Measurements from ENCODE around the gene KRT27. TPM values are rescaled to one million over a fixed set of nuclear protein-coding genes. Genes with fewer than 3 reads are reported as not detected.
"Not testable (repeated sequence)": the region's sequence is repeated elsewhere in the genome, so short reads cannot be mapped to it uniquely, and the experiment has no call there.

Gene KRT27
- total RNA-seq, 2 donors from 2014 or later, result not detected

GRCh38 chr17:40760105-40761016 is 22.0 kb downstream of the KRT27 start:
- DNase-seq (ENCODE audit: low spot score), result no peak
- no peak overlapping the region for H3K4me3 ChIP-seq

GRCh38 chr17:40755231-40755630 is 27.1 kb downstream of the KRT27 start, which contains the start of gene KRT25:
KRT25 (minus strand) TSS chr17:40755331; CDS start chr17:40755271, 60 bp downstream.
- H3K9me3 ChIP-seq, result peaks cover 1 to 27% of the 10 kb centered on the region in 2 donors
- H3K4me3 ChIP-seq, result no peak within 1 kb of the TSS
- no peak for DNase-seq (ENCODE audit: low spot score)
- no peaks in the 10 kb centered on the region for H3K4me1 ChIP-seq
- H3K27me3 ChIP-seq, result no peaks in the 10 kb centered on the region
- no peaks in the 10 kb centered on the region for H3K36me3 ChIP-seq
- no peak within 1 kb of the TSS for H3K27ac ChIP-seq
- TF ChIP-seq CTCF (IDR thresholded peaks at IDR 0.05), result no peak

More at GRCh38 chr17:40760105-40761016, 22.0 kb downstream of the KRT27 start:
- H3K9me3 ChIP-seq, result peaks cover 12 to 63% of the 10 kb centered on the region in 2 donors
- H3K27me3 ChIP-seq, result no peaks in the 10 kb centered on the region
- H3K27ac ChIP-seq, result no peak overlapping the region
- no peaks in the 10 kb centered on the region for H3K4me1 ChIP-seq
- no peaks in the 10 kb centered on the region for H3K36me3 ChIP-seq
- TF ChIP-seq CTCF (IDR thresholded peaks at IDR 0.05), result no peak

- no peaks in the 10 kb centered on the region for H3K36me3 ChIP-seq
- no peak for TF ChIP-seq CTCF (IDR thresholded peaks at IDR 0.05)
- no peaks in the 10 kb centered on the region for H3K4me1 ChIP-seq
- no peak overlapping the region for H3K27ac ChIP-seq
- H3K9me3 ChIP-seq, result peaks cover 0 to 12% of the 10 kb centered on the region in 2 donors
- H3K4me3 ChIP-seq, result no peak overlapping the region
- DNase-seq (ENCODE audit: low spot score), result no peak
- no peaks in the 10 kb centered on the region for H3K27me3 ChIP-seq
Measured at GRCh38 chr17:40753804-40754203, 28.5 kb downstream of the KRT27 start.

GRCh38 chr17:40751065-40751464 is 31.3 kb downstream of the KRT27 start:
- H3K4me1 ChIP-seq, result no peaks in the 10 kb centered on the region
- H3K27me3 ChIP-seq, result no peaks in the 10 kb centered on the region
- no peak overlapping the region for H3K27ac ChIP-seq
- no peak for TF ChIP-seq CTCF (IDR thresholded peaks at IDR 0.05)
- no peaks in the 10 kb centered on the region for H3K9me3 ChIP-seq
- no peaks in the 10 kb centered on the region for H3K36me3 ChIP-seq
- H3K4me3 ChIP-seq, result no peak overlapping the region
- no peak for DNase-seq (ENCODE audit: low spot score)

- Histone ChIP-seq H3K36me3 (no peaks in the 10 kb centered on the region), H3K4me3 (no peak overlapping the region), H3K9me3 (no peaks in the 10 kb centered on the region), H3K27ac (no peak overlapping the region), H3K4me1 (no peaks in the 10 kb centered on the region), H3K27me3 (no peaks in the 10 kb centered on the region)
- no peak for TF ChIP-seq CTCF (IDR thresholded peaks at IDR 0.05)
- no peak for DNase-seq (ENCODE audit: low spot score)
Measured at GRCh38 chr17:40750391-40750790, 32.0 kb downstream of the KRT27 start.

- not testable (repeated sequence) for H3K27ac ChIP-seq; H3K4me1 ChIP-seq; DNase-seq (ENCODE audit: low spot score)
Measured at GRCh38 chr17:40748666-40749065, 33.7 kb downstream of the KRT27 start.

More at GRCh38 chr17:40748666-40749065, 33.7 kb downstream of the KRT27 start:
- H3K4me3 ChIP-seq, H3K9me3 ChIP-seq, H3K27me3 ChIP-seq, H3K36me3 ChIP-seq: not testable (repeated sequence)

All from right atrium auricular region (tissue), 2 donors.